GM18867 (cell line): Measurements from ENCODE around the gene C2CD4A.

Experiments used
- ATAC-seq: cut with Tn5 transposase; IDR thresholded peaks from one replicate; pipeline ENCODE4 v1.9.1; 2021; ENCODE audit warnings: mild to moderate bottlenecking, moderate library complexity; ENCODE audit not compliant: unreplicated experiment

Gene C2CD4A

GRCh38 chr15:62093809-62094208 lies 27.0 kb downstream of the C2CD4A start:
- no peak for ATAC-seq

- ATAC-seq, result no peak
Observed at GRCh38 chr15:62094388-62094787, 27.6 kb downstream of the C2CD4A start.

- no peak for ATAC-seq
Observed at GRCh38 chr15:62099094-62099601, 32.4 kb downstream of the C2CD4A start.

- ATAC-seq, result no peak
Observed at GRCh38 chr15:62103431-62103830, 36.7 kb downstream of the C2CD4A start.

- ATAC-seq, result no peak
Observed at GRCh38 chr15:62104401-62104800, 37.6 kb downstream of the C2CD4A start.

GRCh38 chr15:62104846-62105245 lies 38.1 kb downstream of the C2CD4A start:
- no peak for ATAC-seq

- ATAC-seq, result no peak
Observed at GRCh38 chr15:62105266-62105665, 38.5 kb downstream of the C2CD4A start.

GRCh38 chr15:62106096-62106495 lies 39.3 kb downstream of the C2CD4A start:
- no peak for ATAC-seq

GRCh38 chr15:62107571-62108121 lies 40.9 kb downstream of the C2CD4A start:
- ATAC-seq, result no peak

GRCh38 chr15:62108411-62108810 lies 41.6 kb downstream of the C2CD4A start:
- no peak for ATAC-seq

GRCh38 chr15:62109437-62109836 lies 42.7 kb downstream of the C2CD4A start:
- ATAC-seq, result no peak

- no peak for ATAC-seq
Observed at GRCh38 chr15:62109982-62110851, 43.4 kb downstream of the C2CD4A start.

- ATAC-seq, result no peak
Observed at GRCh38 chr15:62112081-62112480, 45.3 kb downstream of the C2CD4A start.

GRCh38 chr15:62112616-62113593 lies 46.1 kb downstream of the C2CD4A start:
- no peak for ATAC-seq

GRCh38 chr15:62115847-62116246 lies 49.1 kb downstream of the C2CD4A start:
- no peak for ATAC-seq

GRCh38 chr15:62118520-62119226 lies 51.9 kb downstream of the C2CD4A start:
- no peak for ATAC-seq

- ATAC-seq, result no peak
Observed at GRCh38 chr15:62119227-62119864, 52.6 kb downstream of the C2CD4A start.

- ATAC-seq, result no peak
Observed at GRCh38 chr15:62119874-62120273, 53.1 kb downstream of the C2CD4A start.
